NCI-H187 (cell line): ENCODE data around the gene SPATA13.
"Not testable (repeated sequence)": the region's sequence is repeated elsewhere in the genome, so short reads cannot be mapped to it uniquely, and the experiment has no call there.

Experiments used
- DNase-seq, 2 experiments: peaks; one replicate each; lab custom pipeline; 2025; lab: John Stamatoyannopoulos, UW

The SPATA13 gene

GRCh38 chr13:24313439-24313838 is 152.9 kb downstream of the SPATA13 start:
- no peak for DNase-seq

- DNase-seq, result not testable (repeated sequence)
These were observed 157.3 kb downstream of the SPATA13 start for GRCh38 chr13:24317835-24318234.

GRCh38 chr13:24318878-24319277 is 158.4 kb downstream of the SPATA13 start:
- DNase-seq, result not testable (repeated sequence)

- DNase-seq, result not testable (repeated sequence)
These were observed 159.1 kb downstream of the SPATA13 start for GRCh38 chr13:24319641-24320040.

- not testable (repeated sequence) for DNase-seq
These were observed 160.9 kb downstream of the SPATA13 start for GRCh38 chr13:24321416-24321815.

- DNase-seq, result not testable (repeated sequence)
These were observed 161.9 kb downstream of the SPATA13 start for GRCh38 chr13:24322470-24322869.

GRCh38 chr13:24323036-24323738 is 162.7 kb downstream of the SPATA13 start:
- DNase-seq, result no peak

- no peak for DNase-seq
These were observed 163.2 kb downstream of the SPATA13 start for GRCh38 chr13:24323739-24324075.

GRCh38 chr13:24327598-24327997 is 167.1 kb downstream of the SPATA13 start:
- not testable (repeated sequence) for DNase-seq

GRCh38 chr13:24328145-24328544 is 167.6 kb downstream of the SPATA13 start:
- no peak for DNase-seq

- DNase-seq, result no peak
These were observed 178.2 kb downstream of the SPATA13 start for GRCh38 chr13:24338721-24339120.

- no peak for DNase-seq
These were observed 179.6 kb downstream of the SPATA13 start for GRCh38 chr13:24339937-24340607.

- DNase-seq, result no peak
These were observed 180.1 kb downstream of the SPATA13 start for GRCh38 chr13:24340608-24340955.

GRCh38 chr13:24341439-24341838 is 180.9 kb downstream of the SPATA13 start:
- DNase-seq, result no peak

GRCh38 chr13:24348385-24348784 is 187.9 kb downstream of the SPATA13 start:
- DNase-seq, result no peak

- no peak for DNase-seq
These were observed 188.4 kb downstream of the SPATA13 start for GRCh38 chr13:24348797-24349515.

- not testable (repeated sequence) for DNase-seq
These were observed 189.5 kb downstream of the SPATA13 start for GRCh38 chr13:24349778-24350664.

GRCh38 chr13:24351423-24351822 is 190.9 kb downstream of the SPATA13 start:
- DNase-seq, result no peak

GRCh38 chr13:24353736-24354135 is 193.2 kb downstream of the SPATA13 start:
- DNase-seq, result no peak

GRCh38 chr13:24355103-24355502 is 194.6 kb downstream of the SPATA13 start:
- no peak for DNase-seq

- DNase-seq, result no peak
These were observed 195.8 kb downstream of the SPATA13 start for GRCh38 chr13:24356270-24356669.
